COR-L47 (cell line): ENCODE results near the gene OMA1.

ENCODE experiments used
- DNase-seq: peaks from one replicate; lab custom pipeline; 2025; lab: John Stamatoyannopoulos, UW

Gene OMA1

DNA sequence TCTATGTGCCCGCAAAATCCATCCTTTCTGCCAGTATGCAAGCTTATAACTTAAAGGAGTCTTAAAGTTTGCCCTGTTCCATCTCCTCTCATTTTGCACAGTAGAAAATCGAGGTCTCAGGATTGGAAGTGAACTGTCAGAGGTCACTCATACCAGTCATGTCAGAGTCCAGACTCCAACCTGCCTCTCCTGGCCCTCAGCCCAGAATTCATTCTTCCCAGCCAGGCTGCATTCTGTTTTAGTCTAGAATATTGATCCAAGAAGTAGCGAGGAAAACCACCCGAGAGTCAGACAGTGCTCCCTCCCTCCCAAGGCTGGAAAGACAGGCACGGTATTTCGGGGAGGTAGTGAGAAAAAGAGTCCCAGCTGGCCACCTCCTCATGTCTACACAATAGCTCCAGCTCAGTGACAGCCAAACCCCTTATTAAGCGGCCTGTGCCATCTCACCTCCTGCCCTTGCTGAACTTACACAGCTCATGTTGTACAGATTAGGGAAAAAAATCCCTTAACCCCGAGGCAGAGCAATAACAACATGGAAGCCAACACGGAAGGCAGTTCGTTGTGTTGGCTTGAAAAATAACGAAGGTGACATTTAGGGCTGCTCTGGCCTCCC, 89.4 kb downstream of the OMA1 start:
- no peak for DNase-seq

DNA sequence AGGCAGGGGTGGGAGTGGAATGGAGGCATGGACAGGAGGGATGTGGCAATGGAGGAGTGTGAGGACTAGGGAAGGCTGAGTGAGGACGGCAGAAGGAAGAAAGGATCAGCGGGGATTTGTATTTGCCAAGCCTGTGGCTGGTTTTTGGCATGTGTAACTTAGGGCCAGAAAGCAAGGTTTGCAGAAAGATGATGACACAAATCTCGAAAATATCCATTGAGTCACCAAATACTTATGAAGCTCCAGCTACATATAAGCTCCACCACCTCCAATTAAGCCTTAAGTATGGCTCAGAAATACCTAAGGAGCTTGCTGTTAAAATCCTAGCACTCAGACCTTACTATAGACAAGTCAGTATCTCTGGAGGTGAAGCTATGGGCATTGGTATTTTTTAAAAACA, 90.1 kb downstream of the OMA1 start:
- DNase-seq = no peak

DNA sequence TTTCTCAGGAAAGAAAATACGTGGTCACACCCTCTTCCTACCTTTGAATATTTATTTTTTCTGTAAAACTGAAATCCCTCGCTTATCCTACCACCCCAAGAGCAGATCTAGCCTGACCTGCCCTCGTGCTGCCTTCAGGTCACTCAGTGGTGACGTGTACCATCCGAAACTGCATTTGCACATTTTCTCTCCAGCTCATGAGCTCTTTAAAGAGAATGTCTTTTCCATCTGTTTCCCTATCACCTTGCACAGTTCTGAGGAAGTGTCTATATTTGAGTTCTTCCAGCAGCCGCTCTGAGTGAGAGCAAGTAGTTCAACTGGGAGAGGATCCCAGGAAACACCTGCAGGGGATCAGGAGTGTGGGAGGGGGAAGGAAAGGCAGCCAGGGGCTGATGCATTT, 91.7 kb downstream of the OMA1 start:
- DNase-seq = no peak

DNA sequence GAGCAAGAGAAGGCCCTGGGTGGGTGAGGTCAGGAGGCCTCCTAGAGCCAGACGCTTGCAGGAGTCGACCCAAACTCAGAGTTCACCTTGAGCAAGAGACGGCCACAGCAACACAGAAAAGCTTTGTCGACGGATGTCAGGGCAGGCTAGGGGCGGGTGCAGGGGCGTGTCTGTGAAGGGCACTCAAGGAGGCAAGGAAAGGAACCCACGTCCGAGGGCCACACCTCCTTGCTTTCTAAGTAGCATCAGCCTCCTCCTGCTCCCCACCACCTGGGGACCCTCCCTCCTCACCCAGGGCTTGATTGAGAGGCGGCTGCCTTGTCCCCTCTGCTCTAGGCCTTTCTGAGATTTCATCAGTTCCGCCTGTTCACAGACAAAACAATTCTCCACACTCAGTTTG, 92.1 kb downstream of the OMA1 start:
- no peak for DNase-seq

DNA sequence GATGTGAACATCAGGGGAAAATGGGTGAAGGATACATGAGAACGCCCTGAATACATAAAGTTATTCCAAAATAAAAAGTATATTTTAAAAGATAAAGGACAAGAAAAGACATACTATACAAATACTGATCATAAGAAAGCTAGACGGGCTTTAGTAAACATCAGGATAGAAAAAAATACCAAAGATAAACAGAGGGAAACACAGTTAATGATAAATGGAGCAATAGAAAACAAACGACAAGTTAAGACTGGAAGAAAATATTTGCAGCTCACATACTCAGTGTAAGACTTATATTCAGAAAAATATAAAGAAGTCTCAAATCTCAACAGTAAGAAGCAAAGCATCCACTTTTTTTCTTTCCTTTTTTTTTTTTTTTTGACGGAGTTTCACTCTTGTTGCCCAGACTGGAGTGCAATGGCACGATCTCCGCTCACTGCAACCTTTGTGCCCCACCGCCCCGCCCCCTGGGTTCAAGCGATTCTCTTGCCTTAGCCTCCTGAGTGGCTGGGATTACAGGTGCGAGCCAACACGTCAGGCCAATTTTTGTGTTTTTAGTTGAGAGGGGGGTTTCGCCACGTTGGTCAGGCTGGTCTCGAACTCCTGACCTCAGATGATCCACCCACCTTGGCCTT, 94.8 kb downstream of the OMA1 start:
- no peak for DNase-seq

DNA sequence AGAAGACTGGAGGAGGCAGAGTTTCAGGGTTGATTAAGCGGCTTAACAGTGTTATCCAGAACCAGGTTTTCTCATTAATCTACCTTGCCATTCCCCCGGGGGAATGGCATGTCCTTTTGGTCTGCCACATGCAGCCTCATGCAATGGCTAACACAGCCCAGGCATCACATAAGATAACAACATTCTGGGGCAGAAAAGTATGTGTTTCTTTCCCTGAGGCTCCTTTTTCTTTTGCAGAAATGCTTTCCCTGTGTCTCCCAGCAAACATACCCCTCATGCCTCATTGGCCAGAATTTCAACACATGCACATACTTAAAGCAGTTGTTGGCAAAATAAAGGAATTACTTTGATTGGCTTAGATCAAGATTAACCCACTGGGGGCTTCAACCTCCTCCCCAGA, 98.6 kb downstream of the OMA1 start:
- DNase-seq = no peak

DNA sequence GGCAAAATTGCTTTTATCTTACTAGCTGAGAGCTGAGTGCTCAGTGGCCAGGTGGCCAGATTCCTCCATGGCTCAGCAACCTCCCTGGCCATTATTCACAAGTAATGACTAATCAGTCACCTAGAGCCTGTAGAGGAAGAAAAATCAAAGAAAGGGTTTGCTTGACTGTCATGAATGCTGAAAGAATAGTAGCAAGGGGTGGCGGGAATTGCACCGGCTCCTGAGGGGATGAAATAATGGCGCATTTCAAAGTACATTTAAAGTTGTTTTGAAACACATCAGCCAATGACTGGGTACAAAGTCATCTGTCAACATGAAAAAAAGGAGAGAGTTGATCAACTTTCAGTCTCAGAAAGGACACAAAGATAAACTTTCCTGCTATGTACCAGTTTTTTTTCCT, 99.5 kb downstream of the OMA1 start:
- no peak for DNase-seq

DNA sequence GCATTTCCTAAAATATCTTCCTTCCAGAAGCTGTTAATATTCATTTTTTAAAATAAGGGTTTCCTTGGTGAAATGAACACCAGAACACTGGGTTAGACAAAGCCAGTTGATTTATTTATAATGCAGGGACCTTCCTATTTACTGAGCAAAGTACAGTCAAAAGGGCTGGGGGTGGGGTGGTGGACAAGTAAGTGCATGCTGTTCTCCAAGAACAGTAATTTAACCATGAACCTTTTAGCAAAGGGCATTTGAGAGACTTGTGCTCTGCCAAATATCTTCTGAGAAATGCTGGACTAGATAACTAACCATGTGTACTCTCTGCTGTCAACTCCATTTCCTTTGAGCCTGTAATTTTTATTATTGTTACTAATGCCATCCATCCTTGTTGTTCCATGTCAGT, 100.2 kb downstream of the OMA1 start:
- DNase-seq = no peak

DNA sequence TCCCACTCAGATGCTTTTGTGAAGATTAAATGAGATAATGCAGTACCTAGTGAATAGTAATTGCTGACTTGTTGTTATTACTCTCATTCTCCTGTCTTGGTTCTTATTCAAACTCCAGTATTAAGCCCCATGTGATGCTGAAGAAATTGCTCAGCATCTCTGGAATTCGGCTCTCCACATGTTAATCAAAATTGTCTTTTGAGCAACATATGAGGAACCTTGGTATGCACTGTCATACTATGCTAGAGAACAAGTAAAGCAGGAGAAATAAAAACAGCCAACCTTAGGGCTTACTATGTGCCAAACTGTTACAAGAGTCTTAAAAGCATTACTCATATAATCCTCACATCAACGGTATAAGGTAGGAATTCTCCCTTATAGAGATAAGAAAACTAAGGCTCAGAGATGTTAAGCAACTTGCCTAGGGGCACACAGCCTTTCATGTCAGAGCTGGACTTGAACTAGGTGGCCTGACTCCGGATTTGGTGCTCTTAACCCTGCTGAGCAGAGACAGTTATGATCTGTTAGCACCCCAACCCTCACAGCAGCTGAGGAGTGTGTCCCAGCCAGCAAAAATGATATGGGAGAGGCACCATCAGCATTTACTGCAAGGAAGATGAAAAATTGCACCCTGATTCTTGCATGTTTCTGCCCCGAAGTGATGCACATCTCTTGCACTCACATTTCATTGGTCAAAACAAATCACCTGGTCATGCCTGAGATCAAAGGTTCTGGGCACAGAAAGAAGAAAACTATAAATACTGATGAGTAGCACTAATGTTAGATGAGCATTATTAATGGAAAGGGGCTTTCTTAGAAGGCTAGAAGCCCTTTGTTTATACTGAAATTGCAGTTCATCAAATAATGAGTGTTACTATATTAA, 102.3 kb downstream of the OMA1 start:
- no peak for DNase-seq

DNA sequence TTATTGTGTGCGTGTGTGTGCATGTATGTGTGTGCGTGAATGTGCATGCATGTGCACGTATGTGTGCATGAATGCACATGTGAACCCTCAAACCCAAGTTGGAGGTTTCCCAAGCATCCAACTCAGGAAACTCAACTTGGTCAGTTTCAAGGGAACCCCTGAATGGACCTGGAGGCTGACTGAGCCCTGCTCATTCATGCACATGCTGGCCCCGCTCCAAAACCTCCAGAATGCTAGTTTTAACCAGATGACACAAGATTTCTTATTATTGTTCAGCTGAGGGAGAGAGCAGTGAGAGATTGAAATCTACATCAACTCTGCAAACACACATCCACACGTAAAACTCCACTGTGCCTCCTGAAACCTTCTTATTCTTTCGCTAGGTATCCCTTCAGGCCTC, 104.4 kb downstream of the OMA1 start:
- DNase-seq = peak; percentile 79

DNA sequence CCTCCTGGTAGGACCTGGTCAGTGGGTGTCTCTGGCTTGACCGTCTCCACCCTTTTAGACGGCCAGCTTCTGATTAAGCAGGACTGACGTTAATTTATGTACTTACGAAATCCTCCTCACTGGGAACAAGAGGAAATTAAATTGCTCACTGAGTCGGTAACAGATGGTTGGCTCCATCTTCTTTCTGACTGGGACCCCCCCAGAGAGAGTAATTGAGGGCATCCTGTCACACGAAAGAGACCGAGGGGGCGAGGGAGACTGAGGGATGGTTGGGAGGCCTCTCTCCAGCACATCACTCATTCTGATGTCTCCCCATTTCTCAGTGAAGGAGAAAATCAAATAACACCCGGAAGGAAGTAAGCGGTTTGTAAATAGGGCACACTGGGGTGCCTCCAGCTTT, 104.8 kb downstream of the OMA1 start:
- DNase-seq = peak; percentile 54

DNA sequence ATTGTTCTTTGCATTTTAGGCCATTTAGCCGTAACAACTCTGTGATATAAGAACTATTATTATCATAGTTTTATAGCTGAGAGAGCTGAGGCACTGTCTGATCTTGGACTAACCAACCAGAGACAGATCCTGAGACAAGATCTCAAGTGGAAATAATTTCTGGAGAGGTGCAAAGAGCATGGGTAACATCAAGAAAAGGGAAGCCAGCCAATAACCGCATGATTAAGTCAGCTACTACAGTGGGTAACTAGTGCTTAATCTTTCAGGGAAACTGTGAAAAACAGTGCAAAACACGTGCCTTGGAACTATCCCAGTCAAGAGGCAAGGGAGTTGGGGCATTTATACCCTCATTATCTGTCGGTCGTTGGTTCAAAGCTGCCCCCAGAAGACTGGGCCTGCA, 105.8 kb downstream of the OMA1 start:
- no peak for DNase-seq

DNA sequence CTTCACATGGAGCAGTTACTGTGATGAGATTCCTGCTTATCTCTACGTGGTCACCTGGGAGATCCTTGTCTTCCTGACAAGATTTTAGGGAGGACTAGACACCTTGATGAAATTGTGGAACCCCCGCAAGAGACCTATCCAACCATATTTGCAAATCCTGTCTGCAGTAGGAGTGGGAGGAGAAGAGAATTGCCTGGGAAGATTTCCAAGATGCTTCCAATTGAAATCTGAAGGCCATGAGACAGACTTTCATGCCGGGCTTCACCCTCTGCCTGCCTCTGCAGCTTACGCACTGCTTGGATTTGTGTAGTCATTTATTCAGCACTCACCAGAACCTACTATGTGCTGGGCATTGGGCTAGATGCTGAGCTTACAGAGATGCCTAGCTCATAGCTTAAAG, 106.6 kb downstream of the OMA1 start:
- DNase-seq = no peak

DNA sequence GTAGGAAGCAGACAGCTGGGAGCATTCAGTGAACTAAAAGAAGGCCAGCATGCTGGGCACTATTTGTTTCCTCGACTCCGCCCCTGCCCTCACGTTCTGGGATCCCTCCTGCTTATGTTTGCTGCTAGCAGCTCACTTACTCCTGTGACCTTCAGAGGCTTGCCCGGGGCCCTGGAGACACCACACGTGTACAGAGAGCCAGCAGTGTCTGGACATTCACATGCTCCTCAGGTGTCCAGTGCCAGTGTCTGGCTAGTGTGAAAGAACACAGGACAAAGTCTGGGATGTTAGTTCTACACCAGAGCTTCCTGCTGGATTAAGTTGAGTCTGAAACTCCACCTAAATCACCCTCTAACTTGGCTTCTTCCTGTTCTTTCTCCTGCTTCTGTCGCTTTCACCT, 108.1 kb downstream of the OMA1 start:
- no peak for DNase-seq

DNA sequence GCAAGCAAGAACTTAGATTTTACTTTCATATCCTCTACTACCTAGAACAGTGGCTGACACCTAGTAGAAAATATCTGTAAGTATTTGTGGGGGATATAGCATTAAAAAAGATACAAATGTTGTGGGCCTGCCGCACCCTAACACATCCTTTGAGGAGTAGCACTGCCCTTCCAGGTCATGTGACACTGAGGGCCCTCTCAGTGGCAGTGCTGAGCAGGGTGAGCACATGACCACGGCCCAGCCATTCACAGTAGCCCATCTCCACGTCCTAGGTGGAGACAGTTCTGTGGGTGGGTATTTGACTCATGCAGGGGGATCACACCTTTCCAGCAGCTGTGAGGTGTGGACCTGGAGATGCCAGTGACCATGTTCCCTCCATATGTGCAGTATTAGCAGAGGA, 108.9 kb downstream of the OMA1 start:
- no peak for DNase-seq

DNA sequence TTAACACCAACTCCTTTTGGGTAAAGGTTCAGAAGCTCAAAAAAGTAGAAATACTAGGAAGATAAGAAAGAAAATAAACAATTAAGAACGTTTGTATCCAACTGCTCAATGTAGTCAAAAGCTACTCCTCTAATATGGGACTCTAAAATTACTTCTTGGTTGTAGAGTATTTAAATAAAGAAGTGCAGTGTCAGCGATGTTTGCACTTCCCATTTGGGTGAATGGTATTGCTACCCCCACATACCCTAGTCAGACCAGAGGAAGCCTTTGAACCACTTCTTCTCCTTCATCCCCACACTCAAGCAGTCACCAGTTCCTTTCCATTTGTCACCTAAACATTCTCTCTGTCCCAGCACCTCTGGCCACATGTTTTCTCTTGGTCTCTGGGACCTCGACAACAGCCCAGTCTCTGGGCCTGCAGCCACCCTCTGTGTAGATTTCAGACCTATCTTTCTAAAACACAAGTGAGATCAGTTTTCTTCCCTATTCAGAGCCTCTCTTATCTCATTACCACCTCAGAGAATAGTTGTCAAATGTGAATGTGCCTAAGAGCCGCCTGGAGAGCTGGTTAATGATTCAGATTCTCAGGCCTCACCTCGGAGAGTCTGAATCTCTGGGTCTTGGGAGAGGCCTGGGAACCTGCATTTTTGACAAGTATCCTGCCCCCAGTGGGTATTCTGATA, 109.8 kb downstream of the OMA1 start:
- DNase-seq = no peak

DNA sequence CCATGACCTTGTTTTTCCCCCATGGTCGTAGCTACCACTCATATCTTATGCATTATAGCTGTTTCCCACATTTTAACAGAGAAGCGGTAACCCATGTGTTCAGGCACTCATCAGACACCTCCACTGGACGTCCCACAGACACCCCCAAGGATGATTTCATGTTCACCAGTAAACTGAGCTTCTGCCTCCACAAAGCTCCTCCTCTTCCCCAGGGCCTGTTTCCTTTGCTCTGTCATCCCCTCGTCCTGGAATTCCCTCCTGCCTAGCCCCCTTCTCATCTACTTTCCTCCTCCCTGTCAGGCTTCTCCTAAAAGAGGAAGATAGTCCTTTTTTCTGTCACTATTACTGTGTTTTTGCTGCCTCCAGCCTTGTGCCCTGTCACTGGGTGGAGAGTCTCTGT, 111.2 kb downstream of the OMA1 start:
- no peak for DNase-seq

DNA sequence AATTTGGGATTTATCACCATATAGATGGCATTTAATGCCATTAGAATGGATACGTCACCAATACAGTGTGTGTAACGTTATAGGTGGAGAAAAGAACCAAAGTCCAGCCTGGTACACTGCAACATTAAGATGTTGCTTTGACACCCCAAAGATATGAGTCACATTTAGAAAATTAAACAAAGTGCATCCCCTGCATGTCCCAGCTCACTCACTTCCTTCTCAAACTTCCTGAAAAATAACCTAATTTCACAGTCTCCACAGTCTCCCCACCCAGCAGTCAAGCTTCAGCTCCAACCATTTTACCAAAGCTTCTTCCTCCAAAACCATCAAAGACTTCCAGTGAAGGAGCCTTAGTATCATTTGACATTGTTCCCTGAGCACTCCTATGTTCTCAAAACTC, 111.9 kb downstream of the OMA1 start:
- no peak for DNase-seq

DNA sequence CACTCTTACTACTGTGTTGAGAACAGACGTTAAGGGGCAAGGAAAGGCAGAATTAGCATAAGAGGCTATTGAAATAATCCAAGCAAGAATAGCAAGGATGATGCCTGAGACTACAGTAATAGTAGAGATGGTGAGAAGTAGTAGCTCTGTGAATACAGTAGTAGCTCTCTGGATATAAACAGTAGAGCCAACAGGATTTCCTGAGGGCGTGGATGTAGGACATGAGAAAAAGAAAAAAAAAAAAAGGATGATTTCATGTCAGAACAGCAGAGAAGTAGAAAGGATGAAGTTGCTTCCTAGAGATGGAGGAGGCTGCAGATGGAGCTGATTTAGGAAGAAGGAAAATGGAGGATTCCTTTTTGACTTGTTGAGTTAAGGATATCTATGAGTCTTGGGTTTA, 112.3 kb downstream of the OMA1 start:
- DNase-seq = no peak

DNA sequence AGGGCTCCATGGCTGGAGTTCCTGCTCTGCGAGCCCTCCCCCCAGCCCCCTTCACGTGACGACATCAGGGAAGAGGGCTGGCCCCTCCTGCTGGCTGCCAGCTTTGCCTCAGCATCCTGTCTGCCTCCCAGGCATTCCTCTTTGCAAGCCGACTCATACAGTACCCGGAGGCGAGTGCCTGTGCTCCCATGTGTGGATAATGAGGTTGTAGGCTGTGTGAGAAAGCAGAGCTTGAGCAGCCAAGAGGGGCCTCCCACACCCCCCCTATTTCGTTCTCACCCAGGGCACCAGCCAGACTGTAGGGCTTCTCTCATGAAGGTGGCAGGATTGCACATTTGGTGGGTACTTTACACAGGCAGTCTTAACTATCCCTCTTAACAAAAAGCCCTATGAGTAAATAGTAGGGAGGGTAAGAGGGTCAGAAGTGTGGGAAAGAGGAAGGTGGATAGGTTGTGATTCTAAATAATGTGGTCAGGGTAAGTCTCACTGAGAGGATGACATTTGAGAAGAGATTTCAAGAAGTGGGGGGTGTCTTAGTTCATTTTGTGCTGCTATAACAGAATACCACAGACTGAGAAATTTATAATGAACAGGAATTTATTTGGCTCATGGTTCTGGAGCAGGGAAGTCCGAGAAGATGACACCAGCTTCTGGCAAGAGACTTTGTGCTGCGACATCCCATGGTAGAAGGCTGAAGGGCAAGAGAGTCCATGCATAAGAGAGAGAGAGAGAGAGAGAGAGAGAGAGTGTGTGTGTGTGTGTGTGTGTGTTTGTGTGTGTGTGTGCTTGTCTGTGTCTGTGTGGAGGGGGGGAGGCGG, 113.5 kb downstream of the OMA1 start:
- no peak for DNase-seq

DNA sequence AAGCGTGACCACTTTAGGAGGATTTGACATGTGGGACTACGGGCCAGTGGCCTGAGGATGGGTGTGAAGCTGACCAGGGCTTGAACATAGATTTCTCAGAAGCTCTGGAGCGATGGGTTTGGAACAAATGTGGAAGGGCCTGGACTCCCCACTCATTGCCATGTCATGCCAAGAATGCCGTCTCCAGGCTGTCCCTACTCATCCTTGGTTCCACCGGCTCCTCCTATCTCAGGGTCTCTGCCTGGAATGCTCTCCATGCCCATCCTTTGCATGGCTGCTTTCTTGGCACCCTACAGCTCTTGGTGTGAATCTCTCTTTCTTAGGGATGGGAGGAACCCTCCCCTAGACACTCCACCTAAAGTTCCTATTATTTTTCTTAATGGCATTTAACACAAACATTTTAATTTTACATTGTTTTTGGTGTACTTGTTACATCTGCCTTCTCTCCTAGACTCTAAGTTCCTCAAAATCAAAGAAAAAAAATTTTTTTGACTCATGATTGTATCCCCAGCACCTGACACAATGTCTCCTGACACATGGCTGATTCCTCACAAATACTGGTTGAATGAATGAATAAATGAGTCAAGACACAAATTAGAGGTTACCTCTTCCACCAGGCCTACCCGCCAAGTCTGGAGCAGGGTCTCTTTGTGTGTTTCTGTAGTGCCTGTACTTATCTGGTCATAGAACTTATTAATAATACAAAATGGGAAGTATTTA, 114.5 kb downstream of the OMA1 start:
- DNase-seq = no peak
